ENCODE results near the gene VPS41. TPM values are rescaled to one million over a fixed set of nuclear protein-coding genes. Genes with fewer than 3 reads are reported as not detected.

Gene VPS41
- total and polyA plus RNA-seq, 10 donors, result 11.2 to 97.4 (median 66.2) TPM

GRCh38 chr7:38820571-38820970, 88.4 kb downstream of the VPS41 start:
- Histone ChIP-seq H3K36me3 (peaks cover 0 to 63% (median 23%) of the 10 kb centered on the region in 6 donors), H3K4me1 (peaks cover 0 to 4% (median 0%) of the 10 kb centered on the region in 6 donors), H3K27me3 (replicated peaks in 1 of 7) (no peaks in the 10 kb centered on the region), H3K4me3 (no peak overlapping the region), H3K9me3 (peaks cover 0 to 13% (median 9%) of the 10 kb centered on the region in 8 donors), H3K27ac (no peak overlapping the region)
- TF ChIP-seq, protein P1, sequence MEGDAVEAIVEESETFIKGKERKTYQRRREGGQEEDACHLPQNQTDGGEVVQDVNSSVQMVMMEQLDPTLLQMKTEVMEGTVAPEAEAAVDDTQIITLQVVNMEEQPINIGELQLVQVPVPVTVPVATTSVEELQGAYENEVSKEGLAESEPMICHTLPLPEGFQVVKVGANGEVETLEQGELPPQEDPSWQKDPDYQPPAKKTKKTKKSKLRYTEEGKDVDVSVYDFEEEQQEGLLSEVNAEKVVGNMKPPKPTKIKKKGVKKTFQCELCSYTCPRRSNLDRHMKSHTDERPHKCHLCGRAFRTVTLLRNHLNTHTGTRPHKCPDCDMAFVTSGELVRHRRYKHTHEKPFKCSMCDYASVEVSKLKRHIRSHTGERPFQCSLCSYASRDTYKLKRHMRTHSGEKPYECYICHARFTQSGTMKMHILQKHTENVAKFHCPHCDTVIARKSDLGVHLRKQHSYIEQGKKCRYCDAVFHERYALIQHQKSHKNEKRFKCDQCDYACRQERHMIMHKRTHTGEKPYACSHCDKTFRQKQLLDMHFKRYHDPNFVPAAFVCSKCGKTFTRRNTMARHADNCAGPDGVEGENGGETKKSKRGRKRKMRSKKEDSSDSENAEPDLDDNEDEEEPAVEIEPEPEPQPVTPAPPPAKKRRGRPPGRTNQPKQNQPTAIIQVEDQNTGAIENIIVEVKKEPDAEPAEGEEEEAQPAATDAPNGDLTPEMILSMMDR (IDR thresholded peaks at IDR 0.05 in 8 of 11, conservative IDR thresholded peaks at IDR 0.05 in 3 of 11), result no peak
- TF ChIP-seq POLR2AphosphoS5 (IDR thresholded peaks at IDR 0.05) (no peak), POLR2A (IDR thresholded peaks at IDR 0.05) (no peak)
- intact Hi-C loops (cut with DNase I; ENCODE audit: low total_unique reads), result no loop called here
- 95 to 97% (median 97%) methylated on average over 4 of the region's 4 CpGs for WGBS, 5 donors
- no peak for DNase-seq

GRCh38 chr7:38819463-38819862, 89.5 kb downstream of the VPS41 start:
- Histone ChIP-seq H3K4me3 (no peak overlapping the region), H3K36me3 (peaks cover 0 to 73% (median 23%) of the 10 kb centered on the region in 6 donors), H3K4me1 (no peaks in the 10 kb centered on the region), H3K27me3 (replicated peaks in 1 of 7) (no peaks in the 10 kb centered on the region), H3K9me3 (peaks cover 0 to 13% (median 9%) of the 10 kb centered on the region in 8 donors), H3K27ac (no peak overlapping the region)
- DNase-seq, result no peak
- TF ChIP-seq POLR2A (IDR thresholded peaks at IDR 0.05) (no peak), POLR2AphosphoS5 (IDR thresholded peaks at IDR 0.05) (no peak)
- TF ChIP-seq, protein P1 (IDR thresholded peaks at IDR 0.05 in 8 of 11, conservative IDR thresholded peaks at IDR 0.05 in 3 of 11), result no peak
- intact Hi-C loops (cut with DNase I; ENCODE audit: low total_unique reads), result no loop called here
- 33 to 56% (median 38%) methylated on average over 2 of the region's 2 CpGs for WGBS, 5 donors

GRCh38 chr7:38817526-38817925, 91.5 kb downstream of the VPS41 start:
- intact Hi-C loops (cut with DNase I; ENCODE audit: low total_unique reads), result no loop called here
- no peaks in the 10 kb centered on the region for H3K9me3 ChIP-seq
- TF ChIP-seq POLR2A (IDR thresholded peaks at IDR 0.05), result no peak
- TF ChIP-seq POLR2AphosphoS5 (IDR thresholded peaks at IDR 0.05), result no peak
- TF ChIP-seq, protein P1 (IDR thresholded peaks at IDR 0.05 in 8 of 11, conservative IDR thresholded peaks at IDR 0.05 in 3 of 11), result no peak

DNA sequence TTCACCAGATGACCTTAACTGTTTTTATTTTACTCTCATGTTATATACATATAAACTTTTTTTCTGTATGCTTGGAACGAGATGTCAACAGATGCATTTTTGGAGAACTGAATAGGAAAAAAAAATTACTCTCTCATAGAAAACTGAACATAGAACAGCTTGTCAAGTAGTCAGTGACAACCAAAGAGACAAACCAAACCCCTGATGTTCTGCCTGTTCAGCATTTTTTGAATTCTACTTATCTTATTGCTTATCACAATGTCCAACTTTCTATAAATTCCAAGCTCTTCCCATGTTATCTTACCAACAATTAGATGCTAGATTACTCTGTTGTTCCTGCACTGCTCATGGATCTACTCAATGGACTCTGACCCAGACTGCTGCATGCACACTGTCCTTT, 95.2 kb downstream of the VPS41 start:
- no peaks in the 10 kb centered on the region for H3K27me3 ChIP-seq (replicated peaks in 1 of 7)
- H3K4me1 ChIP-seq, result no peaks in the 10 kb centered on the region
- TF ChIP-seq, protein P1 (IDR thresholded peaks at IDR 0.05 in 8 of 11, conservative IDR thresholded peaks at IDR 0.05 in 3 of 11), result no peak
- TF ChIP-seq POLR2A (IDR thresholded peaks at IDR 0.05), result no peak
- TF ChIP-seq POLR2AphosphoS5 (IDR thresholded peaks at IDR 0.05), result no peak
- no peak for DNase-seq
- H3K9me3 ChIP-seq, result no peaks in the 10 kb centered on the region
- 86 to 96% (median 91%) methylated on average over 1 of the region's 1 CpG for WGBS, 5 donors
- intact Hi-C loops (cut with DNase I; ENCODE audit: low total_unique reads), result no loop called here
- H3K4me3 ChIP-seq, result no peak overlapping the region
- no peak overlapping the region for H3K27ac ChIP-seq
- peaks cover 0 to 54% (median 20%) of the 10 kb centered on the region in 6 donors for H3K36me3 ChIP-seq

More at GRCh38 chr7:38817526-38817925, 91.5 kb downstream of the VPS41 start:
- 94 to 98% (median 96%) methylated on average over 7 of the region's 7 CpGs for WGBS, 5 donors
- no peaks in the 10 kb centered on the region for H3K4me1 ChIP-seq
- no peak overlapping the region for H3K27ac ChIP-seq
- H3K4me3 ChIP-seq, result no peak overlapping the region
- peaks cover 0 to 78% (median 23%) of the 10 kb centered on the region in 6 donors for H3K36me3 ChIP-seq
- H3K27me3 ChIP-seq (replicated peaks in 1 of 7), result no peaks in the 10 kb centered on the region
- DNase-seq, result no peak
